ENCODE measurements around the gene AKT1. TPM values are rescaled to one million over a fixed set of nuclear protein-coding genes. Genes with fewer than 3 reads are reported as not detected.

AKT1 gene
- total RNA-seq, 1 experiment from 2014 or later, result 118 TPM

GRCh38 chr14:104739026-104739425 lies 56.5 kb downstream of the AKT1 start:
- Mint-ChIP-seq H3K4me3 (ENCODE audit: low read depth, unreplicated experiment) (no peak overlapping the region), H3K36me3 (ENCODE audit: insufficient read depth, unreplicated experiment) (no peaks in the 10 kb centered on the region)
- TF ChIP-seq CTCF (IDR thresholded peaks at IDR 0.05; ENCODE audit: unreplicated experiment), result no peak

GRCh38 chr14:104738375-104739019 lies 57.1 kb downstream of the AKT1 start:
- Mint-ChIP-seq H3K36me3 (ENCODE audit: insufficient read depth, unreplicated experiment) (no peaks in the 10 kb centered on the region), H3K27ac (ENCODE audit: unreplicated experiment) (no peak overlapping the region), H3K9me3 (ENCODE audit: low read depth, unreplicated experiment) (no peaks in the 10 kb centered on the region), H3K4me1 (ENCODE audit: low read depth, unreplicated experiment) (no peaks in the 10 kb centered on the region), H3K4me3 (ENCODE audit: low read depth, unreplicated experiment) (no peak overlapping the region), H3K27me3 (ENCODE audit: unreplicated experiment) (no peaks in the 10 kb centered on the region)
- BruUV-seq (replicated peaks), result no TSS peak
- DNase-seq, result no peak
- CTCF ChIA-PET, result no interaction called here
- no peak for TF ChIP-seq CTCF (IDR thresholded peaks at IDR 0.05; ENCODE audit: unreplicated experiment)
- intact Hi-C loops (cut with micrococcal nuclease; ENCODE audit: unreplicated experiment), result no loop called here

More at GRCh38 chr14:104739026-104739425, 56.5 kb downstream of the AKT1 start:
- no peaks in the 10 kb centered on the region for H3K9me3 Mint-ChIP-seq (ENCODE audit: low read depth, unreplicated experiment)
- CTCF ChIA-PET, result no interaction called here
- no peaks in the 10 kb centered on the region for H3K4me1 Mint-ChIP-seq (ENCODE audit: low read depth, unreplicated experiment)
- no peaks in the 10 kb centered on the region for H3K27me3 Mint-ChIP-seq (ENCODE audit: unreplicated experiment)
- intact Hi-C loops (cut with micrococcal nuclease; ENCODE audit: unreplicated experiment), result no loop called here
- DNase-seq, result no peak
- BruUV-seq (replicated peaks), result no TSS peak
- H3K27ac Mint-ChIP-seq (ENCODE audit: unreplicated experiment), result no peak overlapping the region

- TF ChIP-seq CTCF (IDR thresholded peaks at IDR 0.05; ENCODE audit: unreplicated experiment), result no peak
- H3K27ac Mint-ChIP-seq (ENCODE audit: unreplicated experiment), result no peak overlapping the region
- no peaks in the 10 kb centered on the region for H3K4me1 Mint-ChIP-seq (ENCODE audit: low read depth, unreplicated experiment)
- H3K27me3 Mint-ChIP-seq (ENCODE audit: unreplicated experiment), result no peaks in the 10 kb centered on the region
- CTCF ChIA-PET, result interaction anchor here (0.6 kb wide), 1 partner anchor 85 kb away, joined by 3 read pairs; no protein-coding TSS in a partner anchor
- no peak overlapping the region for H3K4me3 Mint-ChIP-seq (ENCODE audit: low read depth, unreplicated experiment)
- no TSS peak for BruUV-seq (replicated peaks)
- H3K9me3 Mint-ChIP-seq (ENCODE audit: low read depth, unreplicated experiment), result no peaks in the 10 kb centered on the region
- peaks cover 5% of the 10 kb centered on the region for H3K36me3 Mint-ChIP-seq (ENCODE audit: insufficient read depth, unreplicated experiment)
- intact Hi-C loops (cut with micrococcal nuclease; ENCODE audit: unreplicated experiment), result no loop called here
- no peak for DNase-seq
Measured at GRCh38 chr14:104735830-104736642, 59.5 kb downstream of the AKT1 start.

- H3K4me3 Mint-ChIP-seq (ENCODE audit: low read depth, unreplicated experiment), result no peak overlapping the region
- no peak for TF ChIP-seq CTCF (IDR thresholded peaks at IDR 0.05; ENCODE audit: unreplicated experiment)
- no peak overlapping the region for H3K27ac Mint-ChIP-seq (ENCODE audit: unreplicated experiment)
- DNase-seq, result no peak
- peaks cover 5% of the 10 kb centered on the region for H3K36me3 Mint-ChIP-seq (ENCODE audit: insufficient read depth, unreplicated experiment)
- H3K9me3 Mint-ChIP-seq (ENCODE audit: low read depth, unreplicated experiment), result no peaks in the 10 kb centered on the region
- no peaks in the 10 kb centered on the region for H3K4me1 Mint-ChIP-seq (ENCODE audit: low read depth, unreplicated experiment)
- BruUV-seq (replicated peaks), result no TSS peak
- intact Hi-C loops (cut with micrococcal nuclease; ENCODE audit: unreplicated experiment), result no loop called here
- no peaks in the 10 kb centered on the region for H3K27me3 Mint-ChIP-seq (ENCODE audit: unreplicated experiment)
- CTCF ChIA-PET, result no interaction called here
Measured at GRCh38 chr14:104734991-104735779, 60.4 kb downstream of the AKT1 start.
